ENCODE results near the gene TTLL13.
"Not testable (repeated sequence)": the region's sequence is repeated elsewhere in the genome, so short reads cannot be mapped to it uniquely, and the experiment has no call there.

TTLL13 gene

DNA sequence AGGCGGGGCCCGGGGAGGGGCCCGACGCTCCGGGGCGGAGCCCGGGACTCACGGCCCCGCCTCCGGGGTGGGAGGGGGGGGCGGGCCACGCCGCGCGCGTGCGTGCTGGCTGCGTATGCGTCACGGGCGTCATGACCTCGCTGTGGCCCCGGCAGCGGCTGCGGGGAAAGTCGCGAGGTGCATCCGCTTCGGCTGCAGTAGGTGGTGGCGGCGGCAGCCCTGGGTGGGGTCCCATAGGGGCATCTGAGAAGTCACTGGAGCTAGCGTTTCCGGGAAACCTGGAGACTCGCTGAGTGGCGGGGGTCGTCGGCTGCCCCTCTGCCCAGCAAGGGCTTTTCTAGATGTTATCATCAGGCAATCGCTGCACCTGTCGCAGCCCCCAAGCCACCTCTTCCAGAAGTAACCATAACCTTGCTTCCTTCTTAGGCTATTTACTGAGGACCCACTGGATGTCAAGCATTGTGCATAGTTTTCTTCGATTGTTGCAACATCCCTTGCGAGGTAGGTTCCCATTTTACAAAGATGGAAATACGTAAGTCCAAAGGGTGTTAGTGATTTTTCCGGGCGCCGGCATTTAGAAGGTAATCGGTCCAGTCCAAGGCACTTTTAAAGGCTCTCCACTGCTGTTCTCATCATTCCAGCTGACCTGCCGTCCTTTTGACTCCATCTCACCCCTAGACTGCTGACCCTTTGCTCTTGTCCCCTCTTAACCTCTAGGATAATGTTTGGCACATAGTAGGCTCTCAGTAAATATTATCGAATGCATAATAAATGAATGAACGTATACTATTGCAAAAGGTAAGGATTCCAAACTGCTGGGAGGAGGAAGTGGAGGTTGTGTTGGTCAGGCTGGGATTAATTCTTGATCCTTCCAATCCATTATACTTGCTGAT is 15.0 kb upstream of the TTLL13 start, which contains the start of gene GDPGP1:
GDPGP1 (plus strand) TSS at position 114 of the 893 bp plus-strand sequence. CDS start 6,700 bp downstream, outside the sequence.
- DNase-seq (ENCODE audit: low read depth in 2 of 3, low spot score in 1 of 3): no peak

DNA sequence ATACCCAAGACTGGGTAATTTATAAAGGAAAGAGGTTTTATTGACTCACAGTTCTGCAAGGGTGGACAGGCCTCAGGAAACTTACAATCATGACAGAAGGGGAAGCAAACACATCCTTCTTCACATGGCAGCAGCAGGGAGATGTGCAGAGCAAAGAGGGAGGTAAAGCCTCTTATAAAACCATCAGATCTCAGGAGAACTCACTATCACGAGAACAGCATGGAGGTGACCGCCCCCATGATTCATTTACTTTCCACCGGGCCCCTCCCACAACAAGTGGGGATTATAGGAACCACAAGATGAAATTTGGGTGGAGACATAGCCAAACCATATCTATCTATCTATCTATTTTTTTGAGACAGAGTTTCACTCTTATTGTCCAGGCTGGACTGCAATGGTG is 10.0 kb upstream of the TTLL13 start:
- DNase-seq (ENCODE audit: low read depth in 2 of 3, low spot score in 1 of 3): no peak

DNA sequence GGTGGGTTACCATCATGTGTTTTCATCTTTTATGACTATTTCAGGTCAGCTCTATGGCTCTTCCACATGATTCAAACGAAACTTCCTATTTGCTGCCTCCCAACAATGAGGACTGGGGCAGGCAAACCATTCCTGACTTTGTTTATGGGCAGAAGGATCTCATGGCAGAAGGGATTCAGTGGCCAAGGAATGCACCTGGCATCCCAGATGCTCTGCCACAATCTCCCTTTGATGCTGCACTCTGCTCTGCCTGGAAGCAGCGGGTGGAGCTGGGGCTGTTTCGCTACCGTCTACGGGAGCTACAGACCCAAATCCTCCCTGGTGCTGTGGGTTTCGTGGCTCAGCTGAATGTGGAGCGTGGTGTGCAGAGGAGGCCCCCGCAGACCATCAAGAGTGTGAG is 8.5 kb upstream of the TTLL13 start:
- DNase-seq (ENCODE audit: low read depth in 2 of 3, low spot score in 1 of 3): no peak

DNA sequence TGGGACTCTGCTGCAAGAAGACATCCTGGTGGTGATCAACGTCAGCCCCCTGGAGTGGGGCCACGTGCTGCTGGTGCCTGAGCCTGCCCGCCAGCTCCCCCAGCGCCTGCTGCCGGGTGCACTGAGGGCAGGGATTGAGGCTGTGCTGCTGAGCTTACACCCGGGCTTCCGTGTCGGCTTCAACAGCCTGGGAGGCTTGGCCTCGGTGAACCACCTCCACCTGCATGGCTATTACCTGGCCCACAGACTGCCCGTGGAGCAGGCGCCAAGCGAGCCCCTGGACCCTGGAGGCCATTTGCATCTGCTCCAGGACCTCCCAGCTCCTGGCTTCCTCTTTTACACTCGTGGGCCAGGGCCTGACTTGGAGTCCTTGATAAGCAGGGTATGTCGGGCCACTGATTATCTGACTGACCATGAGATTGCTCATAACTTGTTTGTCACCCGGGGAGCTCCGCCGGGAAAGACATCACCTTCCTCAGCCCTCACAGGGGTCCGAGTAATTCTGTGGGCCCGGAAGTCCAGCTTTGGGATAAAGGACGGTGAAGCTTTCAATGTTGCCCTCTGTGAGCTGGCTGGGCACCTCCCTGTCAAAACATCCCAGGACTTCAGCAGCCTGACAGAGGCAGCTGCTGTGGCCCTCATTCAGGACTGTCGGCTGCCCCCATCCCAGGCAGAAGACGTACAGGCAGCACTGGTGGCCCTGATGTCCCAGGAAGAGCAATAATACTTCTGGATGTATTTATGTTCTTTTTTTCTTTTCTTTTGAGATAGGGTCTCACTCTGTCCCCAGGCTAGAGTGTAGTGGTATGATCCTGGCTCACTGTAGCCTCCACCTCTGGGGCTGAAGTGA is 7.8 kb upstream of the TTLL13 start:
- no peak for DNase-seq (ENCODE audit: low read depth in 2 of 3, low spot score in 1 of 3)

DNA sequence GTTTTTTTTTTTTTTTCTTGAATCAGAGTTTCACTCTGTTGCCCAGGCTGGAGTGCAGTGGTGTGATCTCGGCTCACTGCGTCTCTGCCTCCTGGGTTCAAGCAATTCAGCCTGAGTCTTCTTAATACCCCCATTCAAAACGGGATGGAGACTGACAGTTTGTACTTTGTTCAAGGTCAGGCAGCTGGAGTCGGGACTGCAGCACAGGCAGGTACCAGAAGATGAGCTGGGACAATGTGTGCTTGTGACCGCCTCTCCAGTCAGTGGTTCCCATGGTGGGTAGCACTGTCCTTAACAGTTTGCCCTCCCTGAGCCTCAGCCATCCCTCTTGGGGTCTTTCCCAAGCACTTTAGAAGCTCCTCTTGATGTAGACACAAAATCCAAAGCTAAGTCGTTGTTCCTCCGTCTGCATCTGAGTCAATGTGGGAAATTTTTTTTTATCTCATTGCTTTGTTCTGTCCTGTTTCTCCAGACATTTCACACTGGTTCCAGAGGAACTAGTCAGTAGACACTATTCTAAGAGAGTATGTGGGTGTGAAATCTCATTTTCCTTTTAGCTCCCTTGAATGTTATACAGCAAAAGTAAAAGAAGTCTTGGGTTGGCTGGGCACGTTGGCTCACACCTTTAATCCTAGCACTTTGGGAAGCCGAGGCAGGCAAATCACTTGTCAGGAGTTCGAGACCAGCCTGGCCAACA is 5.3 kb upstream of the TTLL13 start:
- no peak for DNase-seq (ENCODE audit: low read depth in 2 of 3, low spot score in 1 of 3)

DNA sequence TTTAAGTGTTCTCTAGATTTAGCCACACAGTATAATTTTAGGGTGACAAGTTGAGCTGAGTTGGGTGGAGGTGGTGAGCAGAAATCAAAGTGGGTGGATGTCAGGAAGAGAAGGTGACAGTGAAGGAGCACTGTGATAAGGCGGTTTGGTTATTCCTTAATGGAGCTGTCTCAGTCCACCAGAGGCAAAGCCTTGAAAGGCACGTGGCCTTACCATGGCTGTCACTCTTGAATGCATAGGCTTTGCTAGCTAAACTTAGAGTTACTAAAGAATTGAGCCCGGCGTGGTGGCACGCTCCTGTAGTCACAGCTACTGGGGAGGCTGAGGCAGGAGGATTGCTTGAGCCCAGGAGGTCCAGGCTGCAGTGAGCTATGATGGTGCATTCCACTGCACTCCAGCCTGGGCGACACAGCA is 560 bp upstream of the TTLL13 start:
- no peak for DNase-seq (ENCODE audit: low read depth in 2 of 3, low spot score in 1 of 3)

DNA sequence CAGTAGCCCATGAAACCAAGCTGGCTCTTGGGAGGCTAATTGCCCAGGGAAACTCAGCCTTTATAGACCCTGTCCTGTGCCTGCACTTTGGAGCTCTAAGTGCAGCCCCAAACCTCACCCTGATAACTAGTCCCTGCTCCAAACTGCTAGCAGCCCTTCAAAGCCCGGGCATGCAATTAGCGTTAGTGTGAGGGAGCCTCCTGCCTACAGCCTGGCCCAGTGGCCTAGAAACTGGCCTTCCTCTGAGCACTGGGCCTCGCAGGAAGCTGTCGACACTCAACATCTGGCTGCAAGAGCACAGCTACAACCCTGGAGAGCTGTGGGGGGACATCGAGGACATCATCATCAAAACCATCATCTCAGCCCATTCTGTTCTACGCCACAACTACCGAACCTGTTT is 8.4 kb downstream of the TTLL13 start:
- no peak for DNase-seq (ENCODE audit: low read depth in 2 of 3, low spot score in 1 of 3)

DNA sequence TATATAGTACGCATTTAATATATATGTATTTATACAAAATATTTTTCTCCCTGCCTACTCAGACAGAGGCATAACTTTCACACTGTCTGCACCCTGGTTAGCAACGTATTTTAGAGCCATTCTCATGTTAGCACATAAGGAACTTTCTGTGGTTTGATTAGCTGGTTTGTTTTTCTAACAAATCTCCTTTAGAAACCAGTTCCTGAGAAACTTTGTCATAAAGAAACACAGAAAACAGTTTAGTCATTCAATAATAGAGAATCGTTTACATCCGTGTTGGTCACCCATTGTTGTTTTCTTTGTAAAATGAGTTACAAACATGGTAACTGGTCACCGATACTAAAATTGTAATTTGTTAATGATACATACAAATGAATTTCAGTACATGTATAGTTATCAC is 10.2 kb downstream of the TTLL13 start:
- DNase-seq (ENCODE audit: low read depth in 2 of 3, low spot score in 1 of 3): no peak

DNA sequence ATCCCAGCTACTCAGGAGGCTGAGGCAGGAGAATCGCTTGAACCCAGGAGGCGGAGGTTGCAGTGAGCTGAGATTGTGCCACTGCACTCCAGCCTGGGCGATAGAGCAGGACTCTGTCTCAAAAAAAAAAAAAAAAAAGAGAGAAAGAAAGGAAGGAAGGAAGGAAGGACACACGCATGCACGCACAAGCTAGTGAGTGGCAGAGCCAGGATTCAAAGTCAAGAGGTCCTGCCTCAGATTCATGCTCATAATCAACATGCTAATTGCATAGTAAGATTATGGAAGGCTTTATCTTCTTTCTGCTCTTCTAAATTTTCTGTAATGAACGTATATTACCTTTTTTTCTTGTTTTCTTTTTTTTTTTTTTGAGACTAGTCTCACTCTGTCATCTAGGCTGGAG is 11.4 kb downstream of the TTLL13 start:
- DNase-seq (ENCODE audit: low read depth in 2 of 3, low spot score in 1 of 3): not testable (repeated sequence)

DNA sequence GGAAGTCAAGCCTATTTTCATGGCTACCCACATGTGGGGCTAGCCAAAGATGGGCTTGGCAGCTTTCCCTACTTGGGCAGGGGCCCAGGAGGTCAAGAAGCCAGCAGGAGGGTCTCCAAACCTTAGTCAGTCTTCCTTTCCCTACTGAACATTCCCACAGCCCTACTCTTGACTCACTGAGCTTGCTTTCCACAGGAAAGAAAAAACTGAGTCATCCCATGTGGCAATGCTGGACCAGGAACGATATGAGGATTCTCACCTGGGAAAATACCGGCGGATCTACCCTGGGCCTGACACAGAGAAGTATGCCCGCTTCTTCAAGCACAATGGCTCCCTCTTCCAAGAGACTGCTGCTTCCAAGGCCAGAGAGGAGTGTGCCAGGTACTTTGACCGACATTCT is 12.5 kb downstream of the TTLL13 start:
- no peak for DNase-seq (ENCODE audit: low read depth in 2 of 3, low spot score in 1 of 3)

DNA sequence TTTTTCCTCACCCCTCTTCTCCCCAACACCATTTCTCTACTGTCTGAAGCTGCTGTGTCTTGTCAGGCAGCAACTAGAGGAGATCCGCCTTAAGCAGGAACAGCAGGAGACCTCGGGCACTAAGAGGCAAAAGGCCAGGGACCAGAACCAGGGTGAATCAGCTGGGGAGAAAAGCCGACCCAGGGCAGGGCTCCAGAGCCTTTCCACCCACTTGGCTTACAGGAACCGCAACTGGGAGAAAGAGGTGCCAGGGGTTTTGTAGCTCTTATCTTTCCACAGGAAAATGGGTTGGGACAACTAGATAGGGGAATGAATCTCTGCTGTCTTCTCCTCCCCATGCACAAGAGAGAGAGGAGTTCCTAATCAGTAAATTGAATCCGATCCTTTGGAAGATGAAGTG is 13.1 kb downstream of the TTLL13 start:
- no peak for DNase-seq (ENCODE audit: low read depth in 2 of 3, low spot score in 1 of 3)

DNA sequence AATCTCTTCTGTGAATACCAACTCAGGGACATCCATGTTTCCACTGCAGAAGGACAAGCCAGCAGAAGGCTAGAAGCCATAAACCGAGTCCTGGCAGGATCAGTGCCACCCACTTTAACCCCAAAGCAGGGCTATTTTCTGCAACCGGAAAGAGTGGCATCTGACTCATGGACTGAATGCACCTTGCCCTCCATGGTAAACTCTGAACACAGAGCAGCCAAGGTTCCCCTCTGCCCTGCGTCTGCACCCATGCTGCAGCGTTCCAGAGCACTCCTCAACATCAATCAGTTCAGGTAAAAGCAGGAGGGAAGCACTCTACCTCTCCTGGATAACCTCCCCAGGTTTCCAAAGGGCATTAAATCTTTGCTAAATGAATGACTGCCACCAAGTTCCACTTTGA is 15.3 kb downstream of the TTLL13 start:
- peak in 1 of 3 donors; percentile 29 for DNase-seq (ENCODE audit: low read depth in 2 of 3, low spot score in 1 of 3)

DNA sequence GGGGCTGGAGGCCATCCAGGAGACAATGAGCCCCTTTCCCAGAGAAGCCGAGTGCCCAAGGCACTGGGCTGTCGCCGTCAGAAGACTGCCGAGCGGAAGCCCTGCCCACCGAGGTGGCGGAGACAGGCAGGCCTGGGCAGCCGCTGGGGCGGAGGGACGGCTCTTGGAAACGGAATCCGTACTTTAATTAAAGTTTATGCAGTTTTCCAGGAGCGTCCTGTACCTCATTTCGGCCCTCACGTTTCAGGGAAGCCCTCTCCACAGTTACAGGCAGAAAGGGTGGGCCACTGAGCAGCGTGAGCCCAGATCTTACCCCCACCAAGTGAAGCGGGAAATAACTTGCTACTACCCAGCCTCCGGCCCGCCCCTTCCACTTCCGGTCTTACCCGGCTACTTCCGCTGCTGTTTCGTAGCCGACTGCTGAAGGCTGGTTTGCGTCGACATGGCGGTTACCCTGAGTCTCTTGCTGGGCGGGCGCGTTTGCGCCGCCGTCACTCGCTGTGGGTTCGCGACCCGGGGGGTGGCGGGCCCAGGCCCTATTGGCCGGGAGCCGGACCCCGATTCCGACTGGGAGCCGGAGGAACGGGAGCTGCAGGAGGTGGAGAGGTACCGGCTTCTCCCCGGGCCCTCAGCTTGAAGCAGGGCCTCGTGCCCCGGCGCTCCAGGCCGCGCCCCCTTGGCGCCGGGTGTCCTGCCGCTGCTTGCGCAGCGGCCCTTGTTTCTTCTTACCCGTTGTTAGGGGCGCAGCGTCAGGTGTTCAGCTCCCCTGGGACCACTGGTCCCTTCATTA is 16.1 kb downstream of the TTLL13 start, which contains the start of gene NGRN:
NGRN (plus strand) TSS at position 402 of the 790 bp plus-strand sequence; CDS start at position 443, 41 bp downstream.
- peak; percentile 84 to 88 (median 85) for DNase-seq (ENCODE audit: low read depth in 2 of 3, low spot score in 1 of 3)

DNA sequence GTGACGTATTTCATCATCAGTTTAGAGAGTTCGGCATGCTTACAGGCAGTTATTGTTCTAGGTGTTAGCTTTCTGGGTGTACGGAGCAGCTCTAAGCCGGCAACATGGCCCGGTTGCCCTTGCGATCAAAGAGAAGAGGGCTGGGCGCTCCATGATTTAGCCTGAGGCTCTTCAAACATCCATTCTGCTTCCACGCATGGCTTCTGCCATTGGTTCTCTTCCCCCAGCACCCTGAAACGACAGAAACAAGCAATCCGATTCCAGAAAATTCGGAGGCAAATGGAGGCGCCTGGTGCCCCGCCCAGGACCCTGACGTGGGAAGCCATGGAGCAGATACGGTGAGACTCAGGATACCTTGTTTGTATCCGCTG is 16.7 kb downstream of the TTLL13 start:
- peak; percentile 22 to 43 (median 27) for DNase-seq (ENCODE audit: low read depth in 2 of 3, low spot score in 1 of 3)

DNA sequence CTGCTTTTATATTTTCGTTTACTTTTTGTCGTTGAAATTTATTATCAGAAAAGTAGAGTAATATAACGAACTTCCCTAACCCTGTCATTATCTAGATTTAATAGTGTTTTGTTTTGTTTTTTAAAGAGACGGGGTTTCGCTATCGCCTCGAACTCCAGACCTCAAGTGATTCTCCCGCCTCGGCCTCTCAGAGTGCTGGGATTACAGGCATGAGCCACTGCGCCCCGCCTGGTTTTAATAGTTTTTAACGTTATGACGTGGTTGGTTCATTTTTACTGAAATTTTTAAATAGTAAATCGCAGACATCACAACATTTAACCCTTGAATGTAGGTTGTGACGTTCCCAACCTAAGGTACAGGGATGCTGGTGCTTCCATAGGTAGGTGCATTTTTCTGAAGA is 17.1 kb downstream of the TTLL13 start:
- DNase-seq (ENCODE audit: low read depth in 2 of 3, low spot score in 1 of 3): no peak

DNA sequence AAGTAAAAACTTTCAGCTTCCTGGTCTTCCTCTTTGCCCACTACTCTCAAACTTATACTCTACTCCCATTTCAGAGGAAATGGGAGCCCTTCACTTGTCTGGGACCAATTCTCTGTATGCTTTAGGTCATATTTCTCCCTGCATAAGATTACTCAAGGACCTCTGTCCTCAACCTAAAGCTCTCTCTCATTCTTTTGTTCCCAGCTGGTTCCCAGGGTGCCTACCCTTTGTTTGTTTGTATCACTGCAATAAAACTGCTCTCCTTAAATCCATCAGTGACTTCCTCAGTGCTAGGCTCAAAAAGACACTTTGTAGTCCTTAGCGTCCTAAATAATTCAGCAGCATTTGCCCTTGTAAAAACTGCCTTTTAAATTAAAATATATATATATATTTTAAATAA is 19.1 kb downstream of the TTLL13 start:
- DNase-seq (ENCODE audit: low read depth in 2 of 3, low spot score in 1 of 3): no peak

DNA sequence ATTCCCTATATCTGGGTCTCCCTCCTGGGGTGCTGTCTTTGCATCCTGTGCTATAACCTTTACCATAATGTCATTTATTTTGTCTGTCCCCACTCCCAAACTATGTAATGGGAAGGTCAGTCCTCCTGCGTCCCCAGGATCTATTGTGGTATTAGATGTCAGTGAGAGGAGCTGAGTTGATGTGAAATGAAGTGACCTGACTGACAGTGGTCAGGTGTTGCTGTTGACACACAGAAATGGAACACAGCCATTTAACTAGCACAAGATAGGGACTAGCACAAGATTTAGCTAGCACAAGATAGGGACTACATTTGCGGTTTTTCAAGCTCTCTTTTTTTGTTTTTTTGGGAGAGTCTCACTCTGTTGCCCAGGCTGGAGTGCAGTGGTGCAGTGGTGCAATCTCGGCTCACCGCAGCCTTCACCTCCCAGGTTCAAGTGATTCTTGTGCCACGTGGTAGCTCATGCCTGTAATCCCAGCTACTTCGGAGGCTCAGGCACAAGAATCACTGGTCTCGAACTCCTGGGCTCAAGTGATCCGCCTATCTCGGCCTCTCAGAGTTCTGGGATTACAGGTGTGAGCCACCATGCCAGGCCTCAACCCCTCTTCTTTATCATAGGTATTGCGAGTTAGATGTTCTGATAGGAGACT is 21.3 kb downstream of the TTLL13 start:
- DNase-seq (ENCODE audit: low read depth in 2 of 3, low spot score in 1 of 3): no peak

DNA sequence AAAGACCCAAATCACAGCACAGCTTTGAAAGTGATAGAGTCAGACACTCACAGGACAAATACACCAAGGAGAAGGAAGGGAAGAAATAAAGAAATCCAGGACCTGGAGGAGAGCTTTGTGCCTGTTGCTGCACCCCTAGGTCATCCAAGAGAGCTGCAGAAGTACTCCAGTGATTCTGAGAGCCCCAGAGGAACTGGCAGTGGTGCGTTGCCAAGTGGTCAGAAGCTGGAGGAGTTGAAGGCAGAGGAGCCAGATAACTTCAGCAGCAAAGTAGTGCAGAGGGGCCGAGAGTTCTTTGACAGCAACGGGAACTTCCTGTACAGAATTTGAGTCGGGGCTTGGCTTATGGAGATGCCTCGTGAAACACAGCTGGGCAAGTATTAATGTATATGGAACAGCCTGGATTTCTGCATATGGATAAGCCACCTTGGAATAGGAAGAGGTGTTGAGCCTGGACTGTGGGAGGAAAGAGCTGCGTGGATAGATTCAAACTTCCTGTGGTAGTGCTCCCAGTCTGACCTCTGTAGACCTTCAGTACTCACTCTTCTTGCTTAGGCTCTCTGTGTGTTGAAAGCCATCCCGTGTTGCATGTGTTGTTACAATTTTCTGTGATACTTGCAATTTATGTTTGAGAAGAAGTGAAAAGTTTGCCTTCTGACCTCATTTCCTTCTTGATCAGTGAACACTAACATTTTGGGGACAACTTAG is 22.3 kb downstream of the TTLL13 start:
- no peak for DNase-seq (ENCODE audit: low read depth in 2 of 3, low spot score in 1 of 3)

DNA sequence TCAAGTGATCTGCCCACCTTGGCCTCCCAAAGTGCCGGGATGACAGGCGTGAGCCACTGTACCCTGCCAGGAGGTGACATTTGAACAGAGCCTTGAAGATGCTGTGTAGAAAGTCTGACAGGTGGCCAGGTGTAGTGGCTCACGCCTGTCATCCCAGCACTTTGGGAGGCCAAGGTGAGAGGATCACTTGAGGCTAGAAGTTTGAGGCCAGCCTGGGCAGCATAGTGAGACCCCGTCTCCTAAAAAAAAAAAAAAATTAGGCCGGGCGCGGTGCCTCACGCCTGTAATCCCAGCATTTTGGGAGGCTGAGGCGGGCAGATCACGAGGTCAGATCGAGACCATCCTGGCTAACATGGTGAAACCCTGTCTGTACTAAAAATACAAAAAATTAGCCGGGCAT is 29.1 kb downstream of the TTLL13 start:
- DNase-seq (ENCODE audit: low read depth in 2 of 3, low spot score in 1 of 3): not testable (repeated sequence)

Data from stimulated activated CD4-positive, alpha-beta T cell treated with anti-CD3 and anti-CD28 coated beads, Interleukin-12 subunit alpha, Interleukin-12 subunit beta, amount 100 ng/mL, for 48 hours (primary cell).